K562 (cell line): ENCODE results near the gene CSF1R. TPM values are rescaled to one million over a fixed set of nuclear protein-coding genes. Genes with fewer than 3 reads are reported as not detected.
"Not testable (repeated sequence)": the region's sequence is repeated elsewhere in the genome, so short reads cannot be mapped to it uniquely, and the experiment has no call there.

ENCODE experiments used
- ATAC-seq: fragments of 200-7000 bp; cut with Tn5 transposase; 3 replicates; pipeline ENCODE4 v1.9.1; 2020; ENCODE audit warnings: moderate library complexity
- BruUV-seq: library from RNA; stranded (reverse); fragments of 400-500 nt; replicated peaks from 2 replicates; lab custom pipeline; 2021; lab: Mats Ljungman, UMichigan
- CTCF ChIA-PET: fragments of 300-600 bp; formaldehyde crosslinking; extraction: SDS; loops from one replicate; lab custom pipeline; 2021; ENCODE audit warnings: low intra/inter-chr PET ratio; lab: Yijun Ruan, JAX
- POLR2A ChIA-PET: fragments of 300-600, 350-650 bp; sonication (Branson Sonifier 250); formaldehyde crosslinking; extraction: SDS; loops from one replicate; lab custom pipeline; 2021; ENCODE audit warnings: antibody characterized with exemption, inconsistent platforms; lab: Yijun Ruan, JAX
- DNase-seq, 4 experiments: peaks; one replicate each; pipeline versions ENCODE4 v3.0.0 to v3.0.0-alpha.2; 2011 to 2018; ENCODE audit warnings: low spot score in 3 of 4, mixed read lengths in 3 of 4; ENCODE audit errors: extremely low read depth in 1 of 4
- FAIRE-seq: peaks from 2 replicates; lab custom pipeline; 2011; peaks lifted over from hg19 to GRCh38; lab: Jason Lieb, UNC
- H2AFZ ChIP-seq: 2 replicates; pipeline ENCODE4 v1.6.0; 2011; ENCODE audit warnings: low read depth, low read length, control low read depth, inconsistent platforms
- H3K27ac ChIP-seq: fragments of 200-600 bp; 3 replicates; pipeline ENCODE4 v1.8.0; 2011; ENCODE audit warnings: low read depth, mild to moderate bottlenecking, control low read depth, inconsistent platforms, low read length, moderate library complexity, mixed read lengths; ENCODE audit errors: extremely low read depth
- H3K27me3 ChIP-seq, 2 experiments: fragments of 300-600 bp in 1 of 2; 2 replicates in 1 of 2; 3 replicates in 1 of 2; pipeline versions ENCODE4 v1.6.0 to v1.8.0; 2011; ENCODE audit warnings: inconsistent platforms in 2 of 2, low read length in 2 of 2, mild to moderate bottlenecking in 1 of 2, mixed read lengths in 1 of 2, moderate library complexity in 1 of 2; ENCODE audit not compliant: control insufficient read depth in 2 of 2, insufficient read depth in 2 of 2
- H3K36me3 ChIP-seq: fragments of 300-600 bp; 3 replicates; pipeline ENCODE4 v1.8.0; 2011; ENCODE audit warnings: mild to moderate bottlenecking, low read length, inconsistent platforms; ENCODE audit not compliant: control insufficient read depth, insufficient read depth
- H3K4me1 ChIP-seq, 2 experiments: fragments of 200-600 bp in 1 of 2; replicated peaks in 1 of 2; 2 replicates in 1 of 2; 3 replicates in 1 of 2; pipeline versions ENCODE4 v1.5.1 to v1.8.0; 2011; ENCODE audit warnings: inconsistent platforms in 2 of 2, low read length in 2 of 2, mild to moderate bottlenecking in 1 of 2, mixed read lengths in 1 of 2, moderate library complexity in 1 of 2; ENCODE audit not compliant: control insufficient read depth in 2 of 2, insufficient read depth in 2 of 2
- H3K4me2 ChIP-seq: 2 replicates; pipeline ENCODE4 v1.6.1; 2011; ENCODE audit warnings: low read length, control low read depth, inconsistent platforms, mixed read lengths; ENCODE audit not compliant: insufficient read depth
- H3K4me3 ChIP-seq: fragments of 200-600 bp; sonication (generic), shearing (Covaris generic); 2 replicates; pipeline ENCODE4 v1.5.1; 2016; ENCODE audit warnings: control low read depth, inconsistent platforms
- H3K79me2 ChIP-seq: fragments of 200-600 bp; 3 replicates; pipeline ENCODE4 v1.8.0; 2011; ENCODE audit warnings: low read length, inconsistent platforms; ENCODE audit not compliant: control insufficient read depth, insufficient read depth
- H3K9ac ChIP-seq, 2 experiments: 2 replicates each; pipeline versions ENCODE4 v1.6.0 to v1.6.1; 2011; ENCODE audit warnings: low read depth in 2 of 2, low read length in 2 of 2, control low read depth in 1 of 2, inconsistent platforms in 1 of 2, mild to moderate bottlenecking in 1 of 2, mixed read lengths in 1 of 2; ENCODE audit not compliant: insufficient read depth in 1 of 2
- H3K9me1 ChIP-seq: one replicate; pipeline ENCODE4 v1.6.0; 2011; ENCODE audit warnings: inconsistent platforms, mild to moderate bottlenecking, low read length, moderate library complexity; ENCODE audit not compliant: control insufficient read depth, insufficient read depth
- H3K9me3 ChIP-seq: replicated peaks from 2 replicates; pipeline ENCODE4 v1.5.1; 2011; ENCODE audit warnings: low read depth, low read length, inconsistent platforms; ENCODE audit not compliant: control insufficient read depth, insufficient read depth
- H4K20me1 ChIP-seq: replicated peaks from 2 replicates; pipeline ENCODE4 v1.6.1; 2011; ENCODE audit warnings: low read length, inconsistent platforms, mixed read lengths; ENCODE audit not compliant: control insufficient read depth, insufficient read depth
- CBX5 ChIP-seq: IDR thresholded peaks from 2 replicates; pipeline ENCODE4 v1.6.1; 2014; ENCODE audit warnings: low read depth, borderline replicate concordance
- ESRRA ChIP-seq: fragments of 450-650 bp; IDR thresholded peaks from 2 replicates; pipeline ENCODE4 v1.6.1; 2014; ENCODE audit warnings: low read depth, mild to moderate bottlenecking, moderate library complexity, borderline replicate concordance
- GATAD2B ChIP-seq: fragments of 450-650 bp; IDR thresholded peaks from 2 replicates; pipeline ENCODE4 v1.6.1; 2017; ENCODE audit warnings: mild to moderate bottlenecking, borderline replicate concordance
- HMGN3 ChIP-seq: IDR thresholded peaks from 2 replicates; pipeline ENCODE4 v1.6.1; 2011; ENCODE audit warnings: borderline replicate concordance, low read depth, mild to moderate bottlenecking, mixed read lengths, low read length; ENCODE audit not compliant: insufficient read length; ENCODE audit errors: extremely low read depth
- MAFF ChIP-seq: IDR thresholded peaks from 2 replicates; pipeline ENCODE4 v1.6.1; 2012; ENCODE audit warnings: low read length, improper control_type of control experiment
- NONO ChIP-seq, 2 experiments: fragments of 200-400 bp in 1 of 2; fragments of 450-650 bp in 1 of 2; formaldehyde crosslinking in 1 of 2; IDR thresholded peaks; 2 replicates each; pipeline ENCODE4 v1.6.1; 2017; ENCODE audit warnings: low read depth in 2 of 2, mild to moderate bottlenecking in 2 of 2, moderate library complexity in 2 of 2, low read length in 1 of 2
- ZNF316 ChIP-seq: fragments of 450-650 bp; IDR thresholded peaks from 2 replicates; pipeline ENCODE4 v1.6.1; 2016
- WGBS: fragments of 100-300 bp; shearing (Covaris generic); methylation state at CpG from one replicate; pipeline ENCODE4 v1.1.6; 2016; ENCODE audit warnings: low coverage, mixed read lengths; ENCODE audit not compliant: insufficient coverage; ENCODE audit errors: missing lambda C conversion rate; 5-methylcytosine and 5-hydroxymethylcytosine counted together
- in situ Hi-C: fragments of 300-500 bp; cut with MboI; formaldehyde crosslinking; loops from 4 replicates; pipeline ENCODE4 v1.15.0; 2018; ENCODE audit warnings: inconsistent platforms, mixed read lengths
- intact Hi-C: fragments of 100-400 bp; cut with micrococcal nuclease; formaldehyde crosslinking; loops from 2 replicates; pipeline ENCODE4 v1.14.2; 2022
- polyA plus RNA-seq, 8 experiments: library from polyadenylated mRNA; depleted of rRNA in 4 of 8; stranded (reverse) in 5 of 8; unstranded in 3 of 8; fragments of >200 nt; fragmentation: Nextera tagmentation in 2 of 8; fragmentation: Illumina TruSeq in 1 of 8; extraction: Ambion mirVana in 2 of 8; extraction: Trizol in 1 of 8; gene quantifications; 2 replicates each; pipeline versions ENCODE4 v1.2.1 to v1.2.3, GENCODE V29; 2011 to 2014; ENCODE audit warnings: inconsistent platforms in 1 of 8, missing spikeins in 1 of 8
- total RNA-seq, 7 experiments: library from RNA; depleted of rRNA in 6 of 7; stranded (reverse); fragments of >200 nt in 6 of 7; fragmentation: Illumina TruSeq in 2 of 7; extraction: Trizol in 2 of 7; gene quantifications; 2 replicates each; pipeline versions ENCODE4 v1.2.1 to v1.2.3, GENCODE V29; 2011 to 2021; ENCODE audit warnings: low replicate concordance in 1 of 7
- TF ChIP-seq, protein P1 (sequence below): fragments of 450-650 bp; IDR thresholded peaks from 2 replicates; pipeline ENCODE4 v1.6.1; 2018; ENCODE audit not compliant: partially characterized antibody
- TF ChIP-seq, protein P2 (sequence below): sonication (generic); formaldehyde crosslinking; IDR thresholded peaks from 2 replicates; pipeline ENCODE4 v1.8.1; 2023; ENCODE audit warnings: mild to moderate bottlenecking, missing genetic modification reagents, moderate library complexity
- TF ChIP-seq, protein P3 (sequence below): fragments of 200-800 bp; sonication (Bioruptor generic); IDR thresholded peaks from 2 replicates; pipeline ENCODE4 v1.6.1; 2016; ENCODE audit warnings: missing genetic modification characterization, missing compliant biosample characterization

CSF1R gene
- total and polyA plus RNA-seq, 9 of the 15 experiments (the other 6 are each of a cell fraction or from before 2014, with no cell fraction given) = 0.03 to 0.64 (median 0.20) TPM; not detected in 6

DNA sequence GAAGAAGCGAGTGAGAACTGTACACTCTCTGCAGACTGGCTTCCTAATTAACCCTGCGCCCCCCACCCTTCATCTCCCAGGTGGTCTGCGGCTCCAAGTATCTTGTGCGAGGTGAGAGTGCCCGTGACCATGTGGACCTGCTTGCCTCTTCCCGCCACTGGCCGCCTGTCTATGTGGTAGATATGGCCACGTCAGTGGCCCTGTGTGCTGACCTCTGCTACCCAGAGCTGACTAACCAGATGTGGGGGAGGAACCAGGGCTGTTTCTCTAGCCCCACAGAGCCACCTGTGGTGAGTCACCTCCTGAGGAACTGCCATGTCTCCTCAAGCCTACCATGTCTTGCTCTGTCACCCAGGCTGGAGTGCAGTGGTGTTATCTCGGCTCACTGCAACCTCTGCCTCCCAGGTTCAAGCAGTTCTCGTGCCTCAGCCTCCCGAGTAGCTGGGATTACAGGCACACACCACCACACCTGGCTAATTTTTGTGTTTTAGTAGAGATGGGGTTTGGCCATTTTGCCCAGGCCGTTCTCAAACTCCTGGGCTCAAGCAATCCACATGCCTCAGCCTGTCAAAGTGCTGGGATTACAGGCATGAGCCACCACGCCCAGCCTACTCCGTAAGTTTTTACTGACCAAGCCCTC, 36.1 kb downstream of the CSF1R start:
- intact Hi-C loops, H2AFZ ChIP-seq, H3K27me3 ChIP-seq, H3K9me1 ChIP-seq, H3K9me3 ChIP-seq, in situ Hi-C loops, H3K4me2 ChIP-seq, BruUV-seq, H3K79me2 ChIP-seq, H4K20me1 ChIP-seq, CTCF ChIA-PET, H3K4me3 ChIP-seq: not testable (repeated sequence)
- POLR2A ChIA-PET = interaction anchor here (0.6 to 3.3 kb wide), 7 partner anchors 9 to 399 kb away, joined by 3 to 11 read pairs (median 4); no protein-coding TSS in a partner anchor
- WGBS = 33% methylated on average over 13 of the region's 14 CpGs
- peak; percentile 99 for FAIRE-seq
- peak overlapping the region; percentile 49 to 70; a peak in 3 of 4 replicates for H3K9ac ChIP-seq
- peaks cover 94% of the 10 kb centered on the region for H3K36me3 ChIP-seq
- H3K27ac ChIP-seq = peak overlapping the region; percentile 88
- peak; percentile 96 for ATAC-seq
- H3K4me1 ChIP-seq = peaks cover 15 to 34% of the 10 kb centered on the region in 2 experiments
- peak; percentile 87 to 95 (median 91) for DNase-seq
- TF ChIP-seq CBX5 (0 out of 2 replicates have a peak, but pooled peaks have one; percentile 39), GATAD2B (0 out of 2 replicates have a peak, but pooled peaks have one; percentile 50), HMGN3 (peak; percentile 38), ESRRA (peak; percentile 62; the same call in 1 of the 2 replicates), NONO (IDR thresholded peaks at IDR 0.05; ENCODE audit: low read depth in 2 of 2, low read length in 1 of 2) (peak in 1 of 2 experiments; percentile 77; a peak in 1 of 4 replicates), ZNF316 (peak; percentile 46; the same call in 1 of the 2 replicates), MAFF (0 out of 2 replicates have a peak, but pooled peaks have one; percentile 7)
- TF ChIP-seq, protein P1, sequence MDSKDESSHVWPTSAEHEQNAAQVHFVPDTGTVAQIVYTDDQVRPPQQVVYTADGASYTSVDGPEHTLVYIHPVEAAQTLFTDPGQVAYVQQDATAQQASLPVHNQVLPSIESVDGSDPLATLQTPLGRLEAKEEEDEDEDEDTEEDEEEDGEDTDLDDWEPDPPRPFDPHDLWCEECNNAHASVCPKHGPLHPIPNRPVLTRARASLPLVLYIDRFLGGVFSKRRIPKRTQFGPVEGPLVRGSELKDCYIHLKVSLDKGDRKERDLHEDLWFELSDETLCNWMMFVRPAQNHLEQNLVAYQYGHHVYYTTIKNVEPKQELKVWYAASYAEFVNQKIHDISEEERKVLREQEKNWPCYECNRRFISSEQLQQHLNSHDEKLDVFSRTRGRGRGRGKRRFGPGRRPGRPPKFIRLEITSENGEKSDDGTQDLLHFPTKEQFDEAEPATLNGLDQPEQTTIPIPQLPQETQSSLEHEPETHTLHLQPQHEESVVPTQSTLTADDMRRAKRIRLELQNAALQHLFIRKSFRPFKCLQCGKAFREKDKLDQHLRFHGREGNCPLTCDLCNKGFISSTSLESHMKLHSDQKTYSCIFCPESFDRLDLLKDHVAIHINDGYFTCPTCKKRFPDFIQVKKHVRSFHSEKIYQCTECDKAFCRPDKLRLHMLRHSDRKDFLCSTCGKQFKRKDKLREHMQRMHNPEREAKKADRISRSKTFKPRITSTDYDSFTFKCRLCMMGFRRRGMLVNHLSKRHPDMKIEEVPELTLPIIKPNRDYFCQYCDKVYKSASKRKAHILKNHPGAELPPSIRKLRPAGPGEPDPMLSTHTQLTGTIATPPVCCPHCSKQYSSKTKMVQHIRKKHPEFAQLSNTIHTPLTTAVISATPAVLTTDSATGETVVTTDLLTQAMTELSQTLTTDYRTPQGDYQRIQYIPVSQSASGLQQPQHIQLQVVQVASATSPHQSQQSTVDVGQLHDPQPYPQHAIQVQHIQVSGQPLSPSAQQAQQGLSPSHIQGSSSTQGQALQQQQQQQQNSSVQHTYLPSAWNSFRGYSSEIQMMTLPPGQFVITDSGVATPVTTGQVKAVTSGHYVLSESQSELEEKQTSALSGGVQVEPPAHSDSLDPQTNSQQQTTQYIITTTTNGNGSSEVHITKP = peak; percentile 46
- TF ChIP-seq, protein P2, sequence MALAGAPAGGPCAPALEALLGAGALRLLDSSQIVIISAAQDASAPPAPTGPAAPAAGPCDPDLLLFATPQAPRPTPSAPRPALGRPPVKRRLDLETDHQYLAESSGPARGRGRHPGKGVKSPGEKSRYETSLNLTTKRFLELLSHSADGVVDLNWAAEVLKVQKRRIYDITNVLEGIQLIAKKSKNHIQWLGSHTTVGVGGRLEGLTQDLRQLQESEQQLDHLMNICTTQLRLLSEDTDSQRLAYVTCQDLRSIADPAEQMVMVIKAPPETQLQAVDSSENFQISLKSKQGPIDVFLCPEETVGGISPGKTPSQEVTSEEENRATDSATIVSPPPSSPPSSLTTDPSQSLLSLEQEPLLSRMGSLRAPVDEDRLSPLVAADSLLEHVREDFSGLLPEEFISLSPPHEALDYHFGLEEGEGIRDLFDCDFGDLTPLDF (CRISPR knock-in tag) = peak; percentile 71; the same call in 1 of the 2 replicates
- TF ChIP-seq, protein P3, sequence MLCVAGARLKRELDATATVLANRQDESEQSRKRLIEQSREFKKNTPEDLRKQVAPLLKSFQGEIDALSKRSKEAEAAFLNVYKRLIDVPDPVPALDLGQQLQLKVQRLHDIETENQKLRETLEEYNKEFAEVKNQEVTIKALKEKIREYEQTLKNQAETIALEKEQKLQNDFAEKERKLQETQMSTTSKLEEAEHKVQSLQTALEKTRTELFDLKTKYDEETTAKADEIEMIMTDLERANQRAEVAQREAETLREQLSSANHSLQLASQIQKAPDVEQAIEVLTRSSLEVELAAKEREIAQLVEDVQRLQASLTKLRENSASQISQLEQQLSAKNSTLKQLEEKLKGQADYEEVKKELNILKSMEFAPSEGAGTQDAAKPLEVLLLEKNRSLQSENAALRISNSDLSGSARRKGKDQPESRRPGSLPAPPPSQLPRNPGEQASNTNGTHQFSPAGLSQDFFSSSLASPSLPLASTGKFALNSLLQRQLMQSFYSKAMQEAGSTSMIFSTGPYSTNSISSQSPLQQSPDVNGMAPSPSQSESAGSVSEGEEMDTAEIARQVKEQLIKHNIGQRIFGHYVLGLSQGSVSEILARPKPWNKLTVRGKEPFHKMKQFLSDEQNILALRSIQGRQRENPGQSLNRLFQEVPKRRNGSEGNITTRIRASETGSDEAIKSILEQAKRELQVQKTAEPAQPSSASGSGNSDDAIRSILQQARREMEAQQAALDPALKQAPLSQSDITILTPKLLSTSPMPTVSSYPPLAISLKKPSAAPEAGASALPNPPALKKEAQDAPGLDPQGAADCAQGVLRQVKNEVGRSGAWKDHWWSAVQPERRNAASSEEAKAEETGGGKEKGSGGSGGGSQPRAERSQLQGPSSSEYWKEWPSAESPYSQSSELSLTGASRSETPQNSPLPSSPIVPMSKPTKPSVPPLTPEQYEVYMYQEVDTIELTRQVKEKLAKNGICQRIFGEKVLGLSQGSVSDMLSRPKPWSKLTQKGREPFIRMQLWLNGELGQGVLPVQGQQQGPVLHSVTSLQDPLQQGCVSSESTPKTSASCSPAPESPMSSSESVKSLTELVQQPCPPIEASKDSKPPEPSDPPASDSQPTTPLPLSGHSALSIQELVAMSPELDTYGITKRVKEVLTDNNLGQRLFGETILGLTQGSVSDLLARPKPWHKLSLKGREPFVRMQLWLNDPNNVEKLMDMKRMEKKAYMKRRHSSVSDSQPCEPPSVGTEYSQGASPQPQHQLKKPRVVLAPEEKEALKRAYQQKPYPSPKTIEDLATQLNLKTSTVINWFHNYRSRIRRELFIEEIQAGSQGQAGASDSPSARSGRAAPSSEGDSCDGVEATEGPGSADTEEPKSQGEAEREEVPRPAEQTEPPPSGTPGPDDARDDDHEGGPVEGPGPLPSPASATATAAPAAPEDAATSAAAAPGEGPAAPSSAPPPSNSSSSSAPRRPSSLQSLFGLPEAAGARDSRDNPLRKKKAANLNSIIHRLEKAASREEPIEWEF = peak; percentile 55; the same call in 1 of the 2 replicates
